ENCODE results near the gene SLC24A3. TPM values are rescaled to one million over a fixed set of nuclear protein-coding genes. Genes with fewer than 3 reads are reported as not detected.

The SLC24A3 gene
- total and polyA plus RNA-seq, 2 experiments from 2014 or later, result 0.81 to 2.5 TPM

GRCh38 chr20:19546648-19547047 is 334.2 kb downstream of the SLC24A3 start:
- H2AFZ ChIP-seq, result no peak overlapping the region
- Mint-ChIP-seq H3K9me3 (no peaks in the 10 kb centered on the region), H3K4me1 (peaks cover 7% of the 10 kb centered on the region; the same call in 2 of the 3 replicates), H3K36me3 (ENCODE audit: low read depth) (no peaks in the 10 kb centered on the region), H3K27ac (no peak overlapping the region), H3K4me3 (no peak overlapping the region), H3K27me3 (ENCODE audit: insufficient read depth, low read depth, poor library complexity) (no peaks in the 10 kb centered on the region)
- H3K36me3 ChIP-seq (ENCODE audit: insufficient read depth), result no peaks in the 10 kb centered on the region
- no peak overlapping the region for H3K4me2 ChIP-seq
- H3F3A ChIP-seq (replicated peaks; ENCODE audit: low read depth), result no peaks in the 10 kb centered on the region
- TF ChIP-seq EZH2 (IDR thresholded peaks at IDR 0.05; ENCODE audit: low read depth, unreplicated experiment), result no peak
- no peak for TF ChIP-seq REST (IDR thresholded peaks at IDR 0.05; ENCODE audit: unreplicated experiment)
- no peak for TF ChIP-seq ZNF331 (CRISPR knock-in tag; IDR thresholded peaks at IDR 0.05; ENCODE audit: low read depth)
- TF ChIP-seq EZH2phosphoT487 (IDR thresholded peaks at IDR 0.05; ENCODE audit: unreplicated experiment), result no peak
- TF ChIP-seq ETS1 (IDR thresholded peaks at IDR 0.05), result no peak
- TF ChIP-seq CTCF (conservative IDR thresholded peaks at IDR 0.05; ENCODE audit: low read depth in 2 of 2), result no peak
- TF ChIP-seq STAT1 (IDR thresholded peaks at IDR 0.05; ENCODE audit: unreplicated experiment), result no peak
- TF ChIP-seq ZNF114 (CRISPR knock-in tag; IDR thresholded peaks at IDR 0.05), result no peak
- no peak for TF ChIP-seq CREB1 (CRISPR knock-in tag; IDR thresholded peaks at IDR 0.05; ENCODE audit: low read depth)
- no peak for TF ChIP-seq ZNF462 (CRISPR knock-in tag; IDR thresholded peaks at IDR 0.05)
- no peak for TF ChIP-seq JUNB (IDR thresholded peaks at IDR 0.05; ENCODE audit: unreplicated experiment)
- no peak for TF ChIP-seq NANOG (IDR thresholded peaks at IDR 0.05; ENCODE audit: borderline replicate concordance)
- ATAC-seq (no peak), DNase-seq (ENCODE audit: low spot score) (no peak)
- no peaks in the 10 kb centered on the region for H3K79me2 ChIP-seq (replicated peaks; ENCODE audit: insufficient read depth)
- H3K27ac ChIP-seq (ENCODE audit: low read depth), result no peak overlapping the region
- peaks cover 6% of the 10 kb centered on the region; the same call in 1 of the 2 replicates for H3K4me1 ChIP-seq (ENCODE audit: insufficient read depth)
- H3K9me2 ChIP-seq (ENCODE audit: insufficient read depth), result peaks cover 12% of the 10 kb centered on the region; the same call in 1 of the 2 replicates
- no peaks in the 10 kb centered on the region for H3K27me3 ChIP-seq (ENCODE audit: insufficient read depth)
- H4K20me1 ChIP-seq (replicated peaks; ENCODE audit: insufficient read depth), result no peaks in the 10 kb centered on the region
- H3K4me3 ChIP-seq, result no peak overlapping the region
